Lower lobe of right lung (tissue), 2 donors: ENCODE data around the gene CACNA1C. TPM values are rescaled to one million over a fixed set of nuclear protein-coding genes. Genes with fewer than 3 reads are reported as not detected.

Experiments
- ATAC-seq, 2 donors: fragments of 200-7000 bp; cut with Tn5 transposase; one replicate each; pipeline ENCODE4 v1.9.1; 2020 to 2022; ENCODE audit warnings: mild to moderate bottlenecking in 2 of 2, moderate library complexity in 2 of 2
- DNase-seq: peaks from one replicate; pipeline ENCODE4 v3.0.0-alpha.2; 2020
- H3K27ac ChIP-seq: fragments of 200-600 bp; one replicate; pipeline ENCODE4 v1.8.0; 2022
- H3K27me3 ChIP-seq: fragments of 200-600 bp; one replicate; pipeline ENCODE4 v1.8.0; 2022; ENCODE audit warnings: low read depth
- H3K36me3 ChIP-seq: fragments of 200-600 bp; one replicate; pipeline ENCODE4 v1.8.0; 2022; ENCODE audit warnings: mild to moderate bottlenecking
- H3K4me1 ChIP-seq: fragments of 200-600 bp; one replicate; pipeline ENCODE4 v1.8.0; 2022
- H3K4me3 ChIP-seq: fragments of 200-600 bp; one replicate; pipeline ENCODE4 v1.8.0; 2022; ENCODE audit warnings: mild to moderate bottlenecking
- H3K9me3 ChIP-seq: fragments of 200-600 bp; one replicate; pipeline ENCODE4 v1.8.0; 2022
- intact Hi-C: fragments of 100-400 bp; cut with DNase I; formaldehyde crosslinking; loops from one replicate; pipeline ENCODE4 v1.11.0; 2022
- long read RNA-seq: library from polyadenylated mRNA; unstranded; transcript quantifications from one replicate; pipeline ENCODE4 v2.0.0, GENCODE V29; 2021
- total RNA-seq: library from RNA; stranded (reverse); fragmentation: NEBNext Ultra II Directional; extraction: Animal tissue kit (Norgen Biotek cat#: 25700); gene quantifications from one replicate; pipeline ENCODE4 v1.2.1, GENCODE V29; 2021
- TF ChIP-seq, protein P1 (sequence below): fragments of 200-600 bp; IDR thresholded peaks from one replicate; pipeline ENCODE4 v1.8.0; 2022; ENCODE audit warnings: antibody characterized with exemption, mild to moderate bottlenecking
- donor health status: DM: no; HTN: yes; CAD: no; lungs with severe emphysema.

The CACNA1C gene
- 8.4 TPM for total RNA-seq
- long read RNA-seq, partial matches to known transcripts: 11 of 23 reads
- long read RNA-seq, other reads (novel, unspliced or antisense): 12 of 23 reads

DNA sequence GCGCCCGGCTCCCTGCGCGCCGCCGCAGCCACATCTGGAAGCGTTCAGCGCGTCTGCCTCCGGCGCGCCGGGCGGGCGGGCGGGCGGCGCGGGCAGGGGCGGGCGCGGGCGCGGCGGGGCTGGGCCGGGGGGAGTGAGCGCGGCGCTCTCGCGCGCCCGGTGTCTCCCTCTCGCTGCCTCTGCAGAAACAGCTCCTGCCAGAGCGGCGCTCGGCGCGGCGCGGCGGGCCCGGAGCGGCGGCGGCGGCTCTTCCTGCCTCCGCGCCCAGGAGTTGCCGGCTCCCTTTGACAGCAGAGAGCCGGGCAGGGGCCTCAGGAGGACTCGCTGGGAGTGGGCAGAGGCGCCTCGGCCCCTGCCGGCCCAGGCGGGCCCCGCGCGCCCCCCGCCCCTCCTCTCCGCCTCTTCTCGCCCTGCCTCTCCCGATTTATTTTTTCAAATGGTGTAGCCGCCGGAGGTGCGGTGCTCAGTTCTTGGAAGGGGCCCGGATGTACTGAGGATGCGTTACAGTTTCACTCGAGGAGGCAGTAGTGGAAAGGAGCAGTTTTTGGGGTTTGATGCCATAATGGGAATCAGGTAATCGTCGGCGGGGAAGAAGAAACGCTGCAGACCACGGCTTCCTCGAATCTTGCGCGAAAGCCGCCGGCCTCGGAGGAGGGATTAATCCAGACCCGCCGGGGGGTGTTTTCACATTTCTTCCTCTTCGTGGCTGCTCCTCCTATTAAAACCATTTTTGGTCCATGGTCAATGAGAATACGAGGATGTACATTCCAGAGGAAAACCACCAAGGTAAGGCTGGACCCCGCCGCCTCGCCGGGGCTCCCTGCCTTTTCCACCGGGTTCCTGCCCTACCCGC, at the start of gene CACNA1C:
Gene CACNA1C (plus strand): TSS at position 162 of the 853 bp plus-strand sequence. CDS start 576 bp downstream, at position 738.
- Histone ChIP-seq H3K4me1 (peaks cover 11% of the 10 kb centered on the region), H3K27ac (peak within 1 kb of the TSS; percentile 49), H3K27me3 (peaks cover 58% of the 10 kb centered on the region), H3K4me3 (peak within 1 kb of the TSS; percentile 59), H3K9me3 (no peaks in the 10 kb centered on the region), H3K36me3 (no peaks in the 10 kb centered on the region)
- ATAC-seq: peak; percentile 60 to 70
- DNase-seq: no peak
- intact Hi-C loops: no loop called here
- TF ChIP-seq, protein P1, sequence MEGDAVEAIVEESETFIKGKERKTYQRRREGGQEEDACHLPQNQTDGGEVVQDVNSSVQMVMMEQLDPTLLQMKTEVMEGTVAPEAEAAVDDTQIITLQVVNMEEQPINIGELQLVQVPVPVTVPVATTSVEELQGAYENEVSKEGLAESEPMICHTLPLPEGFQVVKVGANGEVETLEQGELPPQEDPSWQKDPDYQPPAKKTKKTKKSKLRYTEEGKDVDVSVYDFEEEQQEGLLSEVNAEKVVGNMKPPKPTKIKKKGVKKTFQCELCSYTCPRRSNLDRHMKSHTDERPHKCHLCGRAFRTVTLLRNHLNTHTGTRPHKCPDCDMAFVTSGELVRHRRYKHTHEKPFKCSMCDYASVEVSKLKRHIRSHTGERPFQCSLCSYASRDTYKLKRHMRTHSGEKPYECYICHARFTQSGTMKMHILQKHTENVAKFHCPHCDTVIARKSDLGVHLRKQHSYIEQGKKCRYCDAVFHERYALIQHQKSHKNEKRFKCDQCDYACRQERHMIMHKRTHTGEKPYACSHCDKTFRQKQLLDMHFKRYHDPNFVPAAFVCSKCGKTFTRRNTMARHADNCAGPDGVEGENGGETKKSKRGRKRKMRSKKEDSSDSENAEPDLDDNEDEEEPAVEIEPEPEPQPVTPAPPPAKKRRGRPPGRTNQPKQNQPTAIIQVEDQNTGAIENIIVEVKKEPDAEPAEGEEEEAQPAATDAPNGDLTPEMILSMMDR: peak; percentile 13

DNA sequence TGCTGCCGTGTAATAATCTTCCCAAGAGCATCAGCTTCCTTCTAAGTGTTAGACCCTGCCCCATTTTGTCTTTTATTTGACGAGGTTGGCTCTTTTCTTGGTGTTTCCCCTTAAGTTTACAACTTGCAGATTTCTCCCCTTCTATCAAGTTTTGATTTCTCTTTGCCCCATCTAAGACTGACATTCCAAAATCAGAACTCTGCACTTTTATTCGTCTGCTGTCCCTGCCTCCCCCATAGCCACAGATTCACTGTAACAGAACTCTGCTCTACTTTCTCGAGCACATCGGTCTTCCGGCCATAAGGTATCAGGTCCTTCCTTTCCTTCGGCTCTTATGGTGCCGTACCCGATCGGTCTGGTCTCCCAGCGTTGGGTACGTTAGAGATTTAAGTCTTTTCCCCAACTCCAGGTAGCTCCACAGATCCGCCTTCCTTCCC, 49.1 kb upstream of the CACNA1C start:
- DNase-seq (no peak), ATAC-seq (peak; percentile 17 to 56)
- intact Hi-C loops: no loop called here
- peak overlapping the region; percentile 86 for H3K4me3 ChIP-seq
- TF ChIP-seq, protein P1: no peak
- no peaks in the 10 kb centered on the region for H3K36me3 ChIP-seq
- H3K4me1 ChIP-seq: peaks cover 21% of the 10 kb centered on the region
- H3K27me3 ChIP-seq: no peaks in the 10 kb centered on the region
- H3K9me3 ChIP-seq: no peaks in the 10 kb centered on the region
- H3K27ac ChIP-seq: peak overlapping the region; percentile 89

DNA sequence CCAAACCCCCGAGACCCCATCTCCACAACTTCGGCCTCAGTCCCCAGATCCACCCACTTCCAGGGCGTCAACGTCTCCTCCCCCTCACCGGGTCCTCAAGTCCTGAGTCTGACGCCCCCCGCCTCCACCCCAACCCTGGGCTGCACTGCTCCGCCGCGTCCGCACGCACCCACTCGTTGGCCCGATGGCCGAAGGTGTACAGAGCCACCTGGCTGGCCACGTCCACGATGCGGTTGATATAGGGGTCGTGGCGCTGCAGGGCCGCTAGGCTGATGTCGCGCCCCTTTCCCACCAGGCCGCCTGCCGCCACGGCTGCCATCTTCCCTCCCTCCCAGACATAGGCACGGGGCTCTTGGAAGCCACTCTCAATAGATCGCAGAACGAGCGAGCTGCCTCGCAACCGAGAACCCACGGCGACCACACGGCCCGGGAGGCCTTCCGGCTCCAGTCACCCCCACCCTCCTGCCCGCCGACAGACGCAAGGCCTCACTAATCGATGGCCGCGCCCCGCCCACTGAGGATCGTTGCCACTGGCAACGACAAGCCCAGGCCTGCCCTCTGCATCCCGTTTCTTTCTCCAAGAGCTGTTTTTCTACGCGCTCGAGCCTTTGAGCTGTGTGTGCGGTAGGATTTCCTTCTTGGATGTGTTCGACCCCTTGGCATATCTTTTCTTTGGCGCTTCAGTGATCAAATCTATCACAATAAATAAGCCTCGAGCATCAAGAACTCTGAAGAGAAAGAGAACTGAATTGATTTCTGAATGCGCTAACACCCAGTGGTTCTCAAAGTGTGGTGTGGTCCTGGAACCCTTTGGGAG, 48.5 kb upstream of the CACNA1C start, which contains the start of gene DCP1B:
Gene DCP1B (minus strand): TSS at position 345 of the 817 bp plus-strand sequence. CDS start 26 bp downstream, at position 319.
- Histone ChIP-seq H3K4me3 (peak within 1 kb of the TSS; percentile 86), H3K9me3 (no peaks in the 10 kb centered on the region), H3K27me3 (no peaks in the 10 kb centered on the region), H3K4me1 (peaks cover 21% of the 10 kb centered on the region), H3K27ac (peak within 1 kb of the TSS; percentile 89), H3K36me3 (no peaks in the 10 kb centered on the region)
- DNase-seq (peak; percentile 98), ATAC-seq (peak; percentile 100)
- intact Hi-C loops: no loop called here
- TF ChIP-seq, protein P1: peak; percentile 19

DNA sequence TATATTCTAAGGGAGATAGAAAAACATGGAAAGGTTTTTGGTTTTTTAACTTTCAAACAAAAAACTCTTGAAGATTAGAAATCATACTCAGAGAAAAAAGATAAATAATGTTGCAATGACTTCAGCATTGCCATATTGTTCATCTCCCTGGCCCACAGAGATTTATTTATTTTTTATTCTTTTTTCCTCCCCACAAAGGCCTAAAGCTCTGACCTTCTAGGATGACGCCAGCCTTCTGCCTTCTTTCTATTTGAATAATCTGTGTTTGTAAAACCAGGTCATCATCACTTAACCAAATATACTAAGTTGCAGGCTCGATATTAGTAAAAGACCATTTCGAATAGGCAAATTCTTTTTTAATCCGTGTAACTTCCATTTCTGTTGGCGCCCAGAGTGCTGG, 44.1 kb upstream of the CACNA1C start:
- TF ChIP-seq, protein P1: no peak
- Histone ChIP-seq H3K27me3 (no peaks in the 10 kb centered on the region), H3K4me3 (no peak overlapping the region), H3K36me3 (no peaks in the 10 kb centered on the region), H3K27ac (no peak overlapping the region), H3K4me1 (peaks cover 9% of the 10 kb centered on the region), H3K9me3 (no peaks in the 10 kb centered on the region)
- intact Hi-C loops: no loop called here
- no peak for DNase-seq
- ATAC-seq: no peak

DNA sequence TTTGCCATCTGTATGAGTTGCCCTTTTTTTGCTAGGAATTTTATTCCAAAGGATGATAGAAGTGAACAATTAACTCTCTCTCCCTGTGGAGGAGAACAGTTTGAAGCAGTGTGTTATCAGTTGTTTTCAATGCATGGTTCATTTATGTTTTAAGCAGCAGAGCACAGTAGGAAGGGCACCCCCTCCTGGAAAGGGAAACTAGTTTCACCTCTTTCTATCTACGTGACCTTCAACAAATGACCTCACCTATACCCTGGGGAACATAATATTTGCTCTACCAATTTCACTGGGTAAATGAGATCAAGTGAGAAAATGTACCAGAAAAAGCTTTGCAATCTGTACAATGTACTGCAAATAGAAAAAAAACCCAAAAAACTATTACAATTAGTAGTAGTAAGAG, 43.2 kb upstream of the CACNA1C start:
- H3K4me1 ChIP-seq: peaks cover 15% of the 10 kb centered on the region
- no peaks in the 10 kb centered on the region for H3K27me3 ChIP-seq
- no peak overlapping the region for H3K27ac ChIP-seq
- intact Hi-C loops: no loop called here
- no peak overlapping the region for H3K4me3 ChIP-seq
- DNase-seq: no peak
- H3K9me3 ChIP-seq: no peaks in the 10 kb centered on the region
- no peaks in the 10 kb centered on the region for H3K36me3 ChIP-seq
- no peak for ATAC-seq
- TF ChIP-seq, protein P1: no peak
